Measurements from ENCODE around the gene CTU1.

Gene CTU1

DNA sequence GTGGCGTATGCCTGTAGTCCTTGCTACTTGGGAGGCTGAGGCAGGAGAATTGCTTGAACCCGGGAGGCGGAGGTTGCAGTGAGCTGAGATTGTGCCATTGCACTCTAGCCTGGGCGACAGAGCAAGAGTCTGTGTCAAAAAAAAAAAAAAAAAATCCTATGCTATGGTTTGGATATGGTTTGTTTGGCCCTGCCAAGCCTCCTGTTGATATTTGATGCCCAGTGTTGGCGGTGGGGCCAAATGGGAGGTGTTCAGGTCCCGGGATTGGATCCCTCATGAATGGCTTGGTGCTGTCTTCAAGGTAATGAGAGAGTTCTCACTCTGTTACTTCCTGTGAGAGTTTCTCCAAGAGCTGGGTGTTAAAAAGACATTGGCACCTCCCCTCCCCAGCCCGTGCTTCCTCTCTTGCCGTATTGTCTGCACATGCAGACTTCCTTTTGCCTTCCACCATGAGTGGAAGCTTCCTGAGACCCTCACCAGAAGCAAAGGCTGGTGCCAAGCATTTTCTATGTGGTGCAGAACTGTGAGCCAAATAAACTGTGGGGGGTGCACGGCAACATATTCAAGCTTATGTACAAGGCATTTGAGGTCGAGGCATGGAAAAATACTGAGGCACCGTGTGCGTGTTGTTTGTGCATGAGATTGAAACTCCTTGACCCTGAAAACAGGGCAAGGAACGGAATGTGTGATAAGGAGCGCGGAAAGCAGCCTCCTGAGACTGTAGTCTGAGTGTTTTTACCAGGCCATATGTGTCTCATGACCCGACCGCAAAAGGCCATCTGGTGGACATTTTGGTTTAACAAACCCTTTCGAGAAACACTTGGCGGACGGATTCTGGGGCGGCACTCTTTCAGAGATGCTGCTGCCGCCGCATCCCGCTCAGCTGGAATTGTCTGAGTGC, 23.8 kb upstream of the CTU1 start:
- DNase-seq (ENCODE audit: low read depth in 2 of 2) = no peak

DNA sequence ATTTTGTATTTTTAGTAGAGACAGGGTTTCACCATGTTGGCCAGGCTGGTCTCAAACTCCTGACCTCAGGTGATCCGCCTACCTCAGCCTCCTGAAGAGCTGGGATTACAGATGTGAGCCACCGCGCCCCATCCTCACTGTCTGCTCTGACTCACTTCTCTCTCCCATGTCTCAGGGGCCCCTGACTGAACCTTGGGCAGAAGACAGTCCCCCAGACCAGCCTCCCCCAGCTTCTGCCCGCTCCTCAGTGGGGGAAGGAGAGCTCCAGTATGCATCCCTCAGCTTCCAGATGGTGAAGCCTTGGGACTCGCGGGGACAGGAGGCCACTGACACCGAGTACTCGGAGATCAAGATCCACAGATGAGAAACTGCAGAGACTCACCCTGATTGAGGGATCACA, 21.5 kb upstream of the CTU1 start:
- no peak for DNase-seq (ENCODE audit: low read depth in 2 of 2)

DNA sequence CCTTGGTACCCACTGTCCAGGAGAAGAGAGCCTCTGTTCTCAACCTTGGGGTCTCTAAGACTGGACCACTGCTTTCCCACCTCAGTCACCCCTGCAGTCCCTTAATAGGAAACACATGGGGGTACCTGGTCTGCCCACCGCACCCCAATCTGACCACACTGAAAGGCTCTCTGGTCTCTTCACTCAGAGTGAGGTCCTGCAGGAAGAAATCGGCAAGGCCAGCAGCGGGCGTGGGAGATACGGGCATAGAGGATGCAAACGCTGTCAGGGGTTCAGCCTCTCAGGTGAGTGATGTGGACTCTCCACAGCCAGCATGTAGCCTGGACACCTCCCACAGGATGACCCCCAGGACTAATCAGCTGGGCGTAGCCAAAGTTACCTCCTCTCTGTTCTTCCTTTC, 20.0 kb upstream of the CTU1 start:
- no peak for DNase-seq (ENCODE audit: low read depth in 2 of 2)

DNA sequence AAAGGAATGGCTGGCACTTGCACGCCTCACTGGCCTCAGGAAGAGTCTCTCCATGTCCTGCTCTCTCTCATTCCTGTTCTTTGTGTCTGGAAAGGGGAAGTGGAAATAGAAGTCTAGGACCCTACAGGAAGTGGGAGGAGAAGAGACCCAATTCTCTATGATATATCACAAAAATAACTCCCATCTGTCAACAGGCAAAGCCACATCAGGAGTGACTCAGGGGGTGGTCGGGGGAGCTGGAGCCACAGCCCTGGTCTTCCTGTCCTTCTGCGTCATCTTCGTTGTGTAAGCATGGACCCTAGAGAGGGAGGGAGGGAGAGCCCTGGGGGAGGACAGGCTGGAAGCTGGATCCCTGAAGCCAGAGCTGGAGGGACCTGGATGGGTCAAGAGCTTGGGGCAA, 19.5 kb upstream of the CTU1 start:
- no peak for DNase-seq (ENCODE audit: low read depth in 2 of 2)

DNA sequence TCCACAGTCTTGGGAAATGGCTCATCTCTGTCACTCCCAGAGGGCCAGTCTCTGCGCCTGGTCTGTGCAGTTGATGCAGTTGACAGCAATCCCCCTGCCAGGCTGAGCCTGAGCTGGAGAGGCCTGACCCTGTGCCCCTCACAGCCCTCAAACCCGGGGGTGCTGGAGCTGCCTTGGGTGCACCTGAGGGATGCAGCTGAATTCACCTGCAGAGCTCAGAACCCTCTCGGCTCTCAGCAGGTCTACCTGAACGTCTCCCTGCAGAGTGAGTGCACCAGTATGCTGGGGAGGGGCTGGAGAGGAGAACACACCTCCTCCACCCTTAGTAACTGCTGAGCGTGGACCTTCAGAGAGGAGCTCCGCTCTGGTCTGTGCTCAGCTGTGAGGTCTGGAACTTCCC, 18.8 kb upstream of the CTU1 start:
- no peak for DNase-seq (ENCODE audit: low read depth in 2 of 2)

DNA sequence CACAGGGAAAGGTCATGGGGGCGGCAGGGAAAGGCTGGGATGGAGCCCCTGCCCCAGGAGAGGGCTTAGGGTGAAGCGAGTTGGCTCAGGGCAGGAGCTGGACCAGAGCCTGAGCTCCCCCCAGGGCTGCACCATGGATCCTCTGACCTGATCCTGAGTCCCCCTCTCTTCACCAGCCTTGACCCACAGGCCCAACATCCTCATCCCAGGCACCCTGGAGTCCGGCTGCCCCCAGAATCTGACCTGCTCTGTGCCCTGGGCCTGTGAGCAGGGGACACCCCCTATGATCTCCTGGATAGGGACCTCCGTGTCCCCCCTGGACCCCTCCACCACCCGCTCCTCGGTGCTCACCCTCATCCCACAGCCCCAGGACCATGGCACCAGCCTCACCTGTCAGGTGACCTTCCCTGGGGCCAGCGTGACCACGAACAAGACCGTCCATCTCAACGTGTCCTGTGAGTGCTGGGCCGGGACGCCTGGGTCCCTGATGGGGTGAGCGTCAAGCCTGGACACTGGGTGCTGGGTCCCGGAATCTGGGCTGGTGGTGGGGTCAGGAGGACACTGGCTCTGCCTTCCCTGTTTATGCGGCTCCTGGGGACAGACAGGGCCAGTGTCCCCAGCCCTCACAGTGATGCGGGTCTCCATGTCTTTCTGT, 17.3 kb upstream of the CTU1 start:
- no peak for DNase-seq (ENCODE audit: low read depth in 2 of 2)

DNA sequence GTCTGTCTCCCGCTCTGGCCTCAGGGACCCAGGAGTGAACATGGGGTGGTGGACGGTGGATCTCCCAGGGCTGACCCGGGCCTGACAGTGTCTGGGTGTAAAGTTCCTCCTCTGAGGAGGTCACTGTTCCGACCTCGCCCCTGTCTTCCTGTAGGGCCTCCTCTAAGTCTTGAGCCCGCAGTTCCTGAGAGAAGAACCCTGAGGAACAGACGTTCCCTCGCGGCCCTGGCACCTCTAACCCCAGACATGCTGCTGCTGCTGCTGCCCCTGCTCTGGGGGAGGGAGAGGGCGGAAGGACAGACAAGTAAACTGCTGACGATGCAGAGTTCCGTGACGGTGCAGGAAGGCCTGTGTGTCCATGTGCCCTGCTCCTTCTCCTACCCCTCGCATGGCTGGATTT, 16.5 kb upstream of the CTU1 start, which contains the start of gene SIGLEC9:
Gene SIGLEC9 (plus strand): TSS at position 178 of the 400 bp plus-strand sequence. CDS start 69 bp downstream, at position 247.
- DNase-seq (ENCODE audit: low read depth in 2 of 2) = no peak

DNA sequence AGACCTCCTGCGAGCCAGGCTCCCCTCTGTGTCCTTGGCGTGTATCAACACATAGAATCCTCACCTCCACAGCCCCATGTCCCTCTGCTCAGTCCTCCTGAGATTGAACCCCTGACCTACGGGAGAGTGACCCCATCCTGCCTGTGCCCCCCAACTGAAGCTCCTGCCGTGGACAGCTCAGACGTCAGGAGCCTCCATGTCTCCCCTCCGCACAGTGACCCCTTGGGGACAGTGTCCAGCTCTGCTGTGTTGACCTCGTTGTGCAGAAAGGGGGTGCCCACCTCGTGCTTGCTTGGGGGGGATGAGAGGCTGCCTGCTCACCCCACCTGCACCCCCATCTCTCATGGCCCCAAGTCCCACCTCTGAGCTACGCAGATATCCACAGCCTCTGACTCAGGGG, 16.0 kb upstream of the CTU1 start:
- no peak for DNase-seq (ENCODE audit: low read depth in 2 of 2)

DNA sequence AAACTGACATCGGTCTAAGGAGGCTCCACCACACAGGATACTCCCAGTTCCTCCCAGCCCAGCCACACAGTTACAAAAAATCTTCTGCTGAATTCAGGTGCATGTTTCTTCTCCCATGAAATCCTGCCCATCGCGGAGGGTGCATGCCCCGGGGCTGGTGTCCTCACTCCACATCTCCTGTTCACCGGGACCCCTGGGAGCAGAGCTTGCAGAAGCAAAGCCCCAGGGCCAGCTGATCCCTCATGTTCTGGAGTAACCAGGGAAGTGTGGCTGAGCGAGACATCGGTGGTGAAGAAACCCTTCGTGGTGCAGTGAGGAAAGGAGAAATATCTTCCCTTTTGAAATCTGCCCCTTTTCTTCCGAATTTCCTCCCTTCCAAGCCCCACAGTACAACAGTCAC, 15.6 kb upstream of the CTU1 start:
- DNase-seq (ENCODE audit: low read depth in 2 of 2) = no peak

DNA sequence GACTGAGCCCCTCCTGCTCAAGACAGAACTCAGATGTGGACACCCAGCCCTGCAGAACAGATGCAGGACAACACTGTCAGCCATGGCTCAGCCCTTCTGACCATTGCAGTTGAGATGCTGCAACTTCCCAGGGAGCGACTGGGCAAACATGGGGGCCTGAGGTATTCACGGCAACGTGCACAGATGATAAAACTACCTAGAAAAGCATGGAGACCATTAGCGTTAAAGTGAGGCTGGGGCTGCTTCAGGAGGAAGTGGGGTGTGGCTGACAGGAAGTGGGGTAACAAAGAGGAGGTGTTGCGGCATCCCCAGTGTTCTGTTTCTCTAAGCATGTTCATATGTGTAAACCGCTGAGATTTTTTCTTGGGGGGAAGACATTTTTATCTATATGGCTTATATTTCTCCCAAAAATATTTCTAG, 15.2 kb upstream of the CTU1 start:
- no peak for DNase-seq (ENCODE audit: low read depth in 2 of 2)

DNA sequence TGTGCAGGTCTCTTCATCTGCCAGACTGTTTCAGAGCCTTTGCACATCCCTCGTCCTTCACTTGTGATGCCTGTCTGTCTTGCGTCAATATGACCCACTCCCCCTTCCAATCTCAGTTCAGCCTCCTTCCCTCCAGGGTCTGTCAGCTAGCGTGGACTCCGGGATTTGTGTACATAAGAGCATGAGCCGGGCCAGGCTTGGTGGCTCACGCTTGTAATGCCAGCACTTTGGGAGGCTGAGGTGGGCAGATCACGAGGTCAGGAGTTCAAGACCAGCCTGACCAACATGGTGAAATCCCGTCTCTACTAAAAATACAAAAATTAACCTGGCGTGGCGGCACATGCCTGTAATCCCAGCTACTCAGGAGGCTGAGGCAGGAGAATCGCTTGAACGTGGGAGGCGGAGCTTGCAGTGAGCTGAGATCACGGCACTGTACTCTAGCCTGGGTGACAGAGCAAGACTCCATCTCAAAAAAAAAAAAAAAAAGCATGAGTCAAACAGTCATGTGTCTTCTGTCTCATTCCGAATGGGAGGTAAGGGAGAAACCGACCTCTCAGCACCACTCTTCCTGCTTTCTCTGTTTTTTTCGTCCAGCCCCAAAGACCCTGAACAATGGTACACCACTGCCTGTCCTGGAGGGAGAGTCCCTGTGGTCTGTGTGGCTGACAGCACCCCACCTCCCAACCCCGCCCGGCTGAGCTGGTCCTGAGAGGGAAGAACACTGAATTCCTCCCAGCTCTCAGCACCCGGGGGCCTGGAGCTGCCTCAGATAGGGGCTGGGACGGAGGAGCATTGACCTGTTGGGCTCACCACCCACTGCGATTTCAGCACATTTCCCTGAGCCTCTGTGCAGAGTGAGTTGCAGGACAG, 14.1 kb upstream of the CTU1 start:
- DNase-seq (ENCODE audit: low read depth in 2 of 2) = no peak

DNA sequence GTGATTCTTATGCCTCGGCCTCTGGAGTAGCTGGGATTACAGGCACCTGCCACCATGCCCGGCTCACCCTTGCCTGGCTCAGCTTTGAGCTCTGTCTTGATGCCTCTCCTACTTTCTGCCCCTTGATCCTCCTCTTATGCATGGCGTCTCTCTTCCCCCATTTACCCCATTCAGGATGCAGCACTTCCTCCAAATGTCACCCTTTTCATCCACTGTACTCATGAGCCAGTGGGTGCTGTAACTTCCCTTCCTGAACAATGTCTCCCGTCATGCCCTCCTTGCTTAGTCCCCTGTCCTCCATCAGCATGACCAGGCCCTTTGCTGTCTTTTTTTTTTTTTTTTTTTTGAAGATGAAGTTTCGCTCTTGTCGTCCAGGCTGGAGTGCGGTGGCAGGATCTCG, 13.0 kb upstream of the CTU1 start:
- no peak for DNase-seq (ENCODE audit: low read depth in 2 of 2)

DNA sequence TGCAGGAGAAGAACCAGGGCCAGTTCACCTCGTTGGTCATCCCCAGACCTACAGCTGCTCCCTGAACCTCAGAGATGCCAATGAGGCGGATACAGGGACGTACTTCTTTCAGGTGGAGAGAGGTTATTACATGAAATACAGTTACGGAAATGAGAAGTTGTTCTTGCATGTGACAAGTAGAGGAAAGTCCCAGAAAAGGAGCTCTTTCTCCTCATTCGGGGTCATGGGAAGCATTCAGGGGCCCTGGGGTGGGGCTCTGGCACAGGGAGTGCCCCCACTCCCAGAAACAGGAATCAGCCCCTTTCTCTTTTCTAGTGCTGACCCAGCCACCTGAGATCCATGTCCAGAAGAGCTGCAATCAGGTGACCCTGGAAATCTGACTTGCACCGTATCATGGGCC, 12.0 kb upstream of the CTU1 start:
- no peak for DNase-seq (ENCODE audit: low read depth in 2 of 2)

DNA sequence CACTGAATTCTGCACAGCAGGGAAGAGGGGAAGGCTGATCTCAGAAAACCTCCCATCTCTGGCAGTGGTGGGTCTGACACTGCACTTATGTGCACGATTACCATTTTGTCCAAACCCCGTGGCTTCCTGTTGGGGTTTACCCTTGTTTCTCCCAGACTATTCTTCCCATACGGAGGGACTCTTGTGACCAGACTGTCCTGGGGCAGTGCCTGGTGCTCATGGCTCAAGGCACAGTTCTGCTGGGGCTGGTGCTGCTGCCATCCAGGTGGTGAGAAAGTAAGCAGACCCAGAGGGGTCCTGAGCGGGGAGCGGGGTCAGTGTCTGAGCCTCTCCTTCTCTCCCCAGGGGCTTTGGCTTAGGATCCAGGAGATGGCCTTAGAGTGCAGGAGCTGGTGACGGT, 11.4 kb upstream of the CTU1 start:
- no peak for DNase-seq (ENCODE audit: low read depth in 2 of 2)

DNA sequence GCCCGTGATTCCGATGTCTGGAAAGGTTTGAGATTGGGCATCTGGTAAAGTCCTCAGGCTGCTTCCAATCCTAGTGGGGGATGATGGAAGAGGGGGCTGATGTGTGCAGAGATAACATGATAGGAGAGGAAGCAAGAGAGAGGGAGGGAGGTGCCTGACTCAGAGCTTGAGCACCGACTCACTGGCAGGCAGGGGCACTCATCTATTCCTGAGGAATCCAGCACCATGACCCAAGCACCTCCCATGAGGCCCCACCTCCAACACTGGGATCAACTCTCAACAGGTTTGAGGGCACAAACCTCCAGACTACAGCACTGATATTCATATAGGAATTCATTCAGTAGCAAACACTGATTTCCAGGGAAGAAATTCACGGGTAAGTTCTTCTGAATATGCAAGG, 10.9 kb upstream of the CTU1 start:
- no peak for DNase-seq (ENCODE audit: low read depth in 2 of 2)

DNA sequence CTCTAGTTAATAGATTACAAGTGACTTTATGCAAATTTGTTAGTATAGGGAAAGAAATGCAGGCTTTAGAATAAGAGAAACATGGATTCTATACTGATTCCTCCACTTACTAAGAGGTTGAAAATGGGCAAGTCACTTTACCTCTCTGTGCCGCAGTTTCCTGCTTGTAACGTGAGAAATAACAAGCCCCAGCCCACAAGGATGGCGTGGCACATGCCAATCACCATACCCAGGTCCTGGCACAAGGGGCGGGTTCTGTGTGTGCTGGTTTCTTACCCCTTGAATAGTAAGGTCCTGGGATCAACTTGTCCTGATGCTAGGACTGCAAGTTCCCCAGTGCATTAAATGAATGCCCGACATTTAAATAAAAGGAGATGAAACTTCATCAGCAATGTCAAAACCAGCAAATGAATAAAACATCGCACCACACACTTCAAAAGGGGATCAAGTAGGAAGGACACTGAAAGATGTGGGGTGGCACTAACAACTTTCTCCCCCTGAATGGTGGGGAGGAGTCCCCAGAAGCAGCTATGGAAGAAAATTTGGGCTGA, 8.6 kb upstream of the CTU1 start:
- no peak for DNase-seq (ENCODE audit: low read depth in 2 of 2)

DNA sequence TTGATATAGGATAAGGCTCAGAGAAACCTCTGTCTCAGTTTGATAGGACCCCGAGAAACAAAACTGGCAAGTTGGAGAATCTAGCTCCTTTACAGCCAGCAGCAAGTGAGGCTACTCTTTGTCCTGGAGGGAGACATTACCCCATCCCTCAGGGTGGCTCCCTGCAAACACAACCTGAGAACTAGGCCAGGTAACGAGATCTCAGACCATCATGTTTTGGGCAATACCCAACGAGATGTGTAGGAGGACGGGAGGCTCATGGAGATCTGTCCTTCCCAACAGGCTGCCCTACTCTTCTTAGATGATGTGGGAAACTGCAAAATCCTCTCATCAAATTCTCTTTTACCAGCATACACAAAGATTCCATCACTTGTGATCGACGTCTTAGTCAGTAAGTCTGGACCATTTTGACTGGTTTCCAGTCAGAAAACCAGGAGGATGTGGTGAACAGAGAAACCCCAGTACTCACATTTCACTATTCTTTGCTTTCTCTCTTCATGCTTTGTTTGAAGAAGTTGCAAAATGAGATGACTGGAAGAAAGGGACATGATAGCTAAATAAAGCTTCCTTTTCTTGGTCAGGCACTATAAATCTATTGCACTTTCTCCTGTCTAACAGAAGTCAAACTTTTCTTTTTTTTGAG, 6.0 kb upstream of the CTU1 start:
- DNase-seq (ENCODE audit: low read depth in 2 of 2) = no peak

DNA sequence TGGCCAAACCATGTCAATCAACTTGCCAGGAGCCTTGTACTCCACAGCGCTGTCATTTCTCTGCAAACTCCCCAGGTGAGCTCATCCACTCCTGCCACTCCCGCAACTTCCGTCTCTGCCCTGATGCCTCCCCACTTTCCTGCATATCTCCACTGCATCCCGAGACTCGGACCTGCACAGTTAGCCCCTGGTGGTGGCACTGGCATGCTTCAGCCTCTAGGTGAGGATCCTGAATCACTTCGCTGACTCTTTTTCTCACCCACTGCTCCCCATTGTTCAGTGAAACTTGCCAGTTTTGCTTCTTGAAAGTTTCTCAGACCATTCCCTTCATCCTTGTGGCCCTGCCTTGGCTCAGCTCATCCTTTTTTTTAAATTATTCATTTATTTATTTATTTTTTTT, 3.4 kb upstream of the CTU1 start:
- no peak for DNase-seq (ENCODE audit: low read depth in 2 of 2)

DNA sequence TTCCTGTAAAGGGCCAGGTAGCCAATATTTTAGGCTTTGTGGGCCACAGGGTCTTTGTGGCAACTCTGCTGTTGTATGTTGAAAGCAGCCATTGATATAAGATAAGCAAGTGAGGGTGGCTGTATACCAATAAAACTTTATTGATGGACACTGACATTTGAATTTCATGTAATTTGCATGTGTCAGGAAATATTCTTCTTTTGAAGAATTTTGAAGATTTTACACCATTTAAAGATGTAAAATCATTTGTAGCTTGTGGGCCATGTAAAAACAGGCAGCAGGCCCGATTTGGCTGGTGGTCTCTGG, 2.4 kb upstream of the CTU1 start:
- no peak for DNase-seq (ENCODE audit: low read depth in 2 of 2)

DNA sequence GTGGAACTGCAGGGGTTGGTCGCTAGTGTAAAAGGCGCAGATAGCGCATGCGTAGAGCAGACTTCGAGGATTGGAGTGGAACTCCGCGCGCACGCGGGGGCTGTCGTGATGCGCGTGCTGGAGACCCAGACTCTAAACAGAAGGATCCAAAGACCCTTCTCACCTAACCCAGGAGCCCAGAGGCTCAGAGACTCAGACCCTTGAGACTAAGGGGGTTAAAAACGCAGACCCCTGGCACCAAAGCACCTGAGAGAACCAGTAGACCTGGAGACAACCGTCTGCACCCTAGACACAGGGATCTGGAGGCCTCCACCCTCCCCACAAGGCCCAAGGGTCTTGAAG, 567 bp upstream of the CTU1 start:
- no peak for DNase-seq (ENCODE audit: low read depth in 2 of 2)

DNA sequence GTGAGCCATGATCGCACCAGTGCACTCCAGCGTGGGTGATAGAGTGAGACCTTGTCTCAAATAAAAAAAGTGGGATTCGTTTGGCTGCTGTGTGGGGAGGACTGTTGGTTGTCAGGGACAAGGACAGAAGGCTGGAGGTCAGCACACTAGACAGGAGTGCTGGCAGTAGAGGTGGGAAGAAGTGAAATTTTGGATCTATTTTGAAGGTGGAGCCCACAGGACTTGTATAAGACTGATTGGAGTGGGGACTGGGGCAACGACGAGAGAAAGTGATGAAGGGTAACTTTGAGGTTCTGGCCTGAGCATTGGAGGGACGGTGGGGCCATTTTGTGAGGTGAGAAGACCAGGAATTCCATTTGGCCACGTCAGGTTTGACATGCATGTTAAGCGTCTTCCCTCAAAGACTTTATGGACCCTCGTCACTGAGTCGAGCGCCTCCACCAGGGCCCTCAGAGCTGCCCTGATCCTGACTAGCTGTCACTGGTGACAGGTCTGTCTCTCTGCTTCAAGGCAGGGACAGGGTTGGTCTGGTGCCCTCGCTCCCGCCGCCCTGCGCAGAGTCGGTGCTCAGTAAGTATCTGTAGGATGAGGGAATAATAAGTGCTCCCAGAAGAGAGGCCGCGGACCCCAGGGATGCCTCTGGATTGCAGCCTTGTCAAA, 673 bp downstream of the CTU1 start:
- DNase-seq (ENCODE audit: low read depth in 2 of 2) = no peak

Data from stimulated activated CD8-positive, alpha-beta memory T cell treated with anti-CD3 and anti-CD28 coated beads, Interleukin-15, amount 100 ng/mL, for 4 hours (primary cell).